HG03066 (cell line): ENCODE data around the gene FCN1.

Experiments used
- ATAC-seq: cut with Tn5 transposase; IDR thresholded peaks from one replicate; pipeline ENCODE4 v1.9.1; 2021; ENCODE audit warnings: low read depth; ENCODE audit not compliant: unreplicated experiment

FCN1 gene

GRCh38 chr9:134894136-134894860 lies 23.4 kb downstream of the FCN1 start:
- no peak for ATAC-seq

GRCh38 chr9:134892820-134893420 lies 24.8 kb downstream of the FCN1 start:
- no peak for ATAC-seq

- ATAC-seq, result no peak
These were observed 25.5 kb downstream of the FCN1 start for GRCh38 chr9:134892221-134892620.

- no peak for ATAC-seq
These were observed 26.0 kb downstream of the FCN1 start for GRCh38 chr9:134891713-134892112.

GRCh38 chr9:134891053-134891452 lies 26.7 kb downstream of the FCN1 start:
- ATAC-seq, result no peak

GRCh38 chr9:134890155-134890495 lies 27.6 kb downstream of the FCN1 start:
- ATAC-seq, result no peak

- ATAC-seq, result no peak
These were observed 28.1 kb downstream of the FCN1 start for GRCh38 chr9:134889386-134890154.

GRCh38 chr9:134888603-134889190 lies 29.0 kb downstream of the FCN1 start:
- ATAC-seq, result no peak

- ATAC-seq, result no peak
These were observed 29.8 kb downstream of the FCN1 start for GRCh38 chr9:134887686-134888602.

- no peak for ATAC-seq
These were observed 30.5 kb downstream of the FCN1 start for GRCh38 chr9:134887219-134887618.

GRCh38 chr9:134886413-134886913 lies 31.2 kb downstream of the FCN1 start:
- no peak for ATAC-seq

GRCh38 chr9:134885679-134886412 lies 31.9 kb downstream of the FCN1 start:
- no peak for ATAC-seq

- no peak for ATAC-seq
These were observed 32.6 kb downstream of the FCN1 start for GRCh38 chr9:134885001-134885678.

GRCh38 chr9:134884492-134884891 lies 33.2 kb downstream of the FCN1 start:
- no peak for ATAC-seq

GRCh38 chr9:134883040-134883782 lies 34.5 kb downstream of the FCN1 start:
- no peak for ATAC-seq

- ATAC-seq, result no peak
These were observed 35.4 kb downstream of the FCN1 start for GRCh38 chr9:134882204-134882785.

- no peak for ATAC-seq
These were observed 36.4 kb downstream of the FCN1 start for GRCh38 chr9:134881313-134881670.
